OCI-LY7 (cell line): ENCODE measurements around the gene CCDC71L. TPM values are rescaled to one million over a fixed set of nuclear protein-coding genes. Genes with fewer than 3 reads are reported as not detected.
"Not testable (repeated sequence)": the region's sequence is repeated elsewhere in the genome, so short reads cannot be mapped to it uniquely, and the experiment has no call there.

Source experiments
- Bru-seq: library from RNA; stranded (reverse); fragments of 400-500 nt; gene quantifications from one replicate; lab custom pipeline; 2021; lab: Mats Ljungman, UMichigan
- BruChase-seq, 2 experiments: library from RNA; stranded (reverse); fragments of 400-500 nt; gene quantifications; one replicate each; lab custom pipeline; 2021; lab: Mats Ljungman, UMichigan
- BruUV-seq: library from RNA; stranded (reverse); fragments of 400-500 nt; replicated peaks from 2 replicates; lab custom pipeline; 2021; lab: Mats Ljungman, UMichigan
- CTCF ChIA-PET: fragments of 300-600 bp; sonication (Branson Sonifier 250); formaldehyde crosslinking; loops from one replicate; lab custom pipeline; 2022; ENCODE audit warnings: antibody characterized with exemption; ENCODE audit not compliant: unreplicated experiment; lab: Charles Lee
- POLR2A ChIA-PET: fragments of 300-600 bp; sonication (Branson Sonifier 250); formaldehyde crosslinking; loops from one replicate; lab custom pipeline; 2022; ENCODE audit warnings: antibody characterized with exemption; lab: Charles Lee
- DNase-seq: peaks from one replicate; pipeline ENCODE4 v3.0.0-alpha.2; 2015; ENCODE audit warnings: low spot score
- H2AFZ ChIP-seq: fragments of 200-600 bp; sonication (generic), shearing (Covaris generic); 2 replicates; pipeline ENCODE4 v1.6.1; 2014; ENCODE audit warnings: mild to moderate bottlenecking, antibody characterized with exemption, low read length, moderate library complexity
- H3K27ac ChIP-seq: fragments of 200-600 bp; sonication (generic); 2 replicates; pipeline ENCODE4 v1.5.1; 2014; ENCODE audit warnings: mixed run types, low read depth, mild to moderate bottlenecking, moderate library complexity, low read length, inconsistent platforms; ENCODE audit not compliant: poor library complexity, severe bottlenecking
- H3K36me3 ChIP-seq: fragments of 200-600 bp; sonication (generic); 2 replicates; pipeline ENCODE4 v1.6.1; 2014; ENCODE audit warnings: mild to moderate bottlenecking, antibody characterized with exemption, low read length, moderate library complexity, mixed read lengths; ENCODE audit not compliant: insufficient read depth
- H3K4me1 ChIP-seq: fragments of 200-600 bp; sonication (generic); 2 replicates; pipeline ENCODE4 v1.5.1; 2014; ENCODE audit warnings: mild to moderate bottlenecking, low read length; ENCODE audit not compliant: insufficient read depth, poor library complexity, severe bottlenecking
- H3K4me2 ChIP-seq: fragments of 200-600 bp; sonication (generic); 2 replicates; pipeline ENCODE4 v1.6.1; 2014; ENCODE audit warnings: mild to moderate bottlenecking, low read length
- H3K4me3 ChIP-seq: fragments of 200-600 bp; sonication (generic); 2 replicates; pipeline ENCODE4 v1.5.1; 2014; ENCODE audit warnings: mild to moderate bottlenecking, low read depth, low read length; ENCODE audit not compliant: poor library complexity, severe bottlenecking
- H3K79me2 ChIP-seq: fragments of 200-600 bp; sonication (generic); 2 replicates; pipeline ENCODE4 v1.6.1; 2016; ENCODE audit warnings: low read depth, mild to moderate bottlenecking, low read length, moderate library complexity, mixed read lengths; ENCODE audit not compliant: insufficient read depth
- H3K9me2 ChIP-seq: fragments of 200-600 bp; sonication (generic); 2 replicates; pipeline ENCODE4 v1.6.1; 2016; ENCODE audit warnings: mild to moderate bottlenecking, low read length, mixed read lengths; ENCODE audit not compliant: insufficient read depth
- H3K9me3 ChIP-seq: fragments of 200-600 bp; sonication (generic); 2 replicates; pipeline ENCODE4 v1.6.1; 2014; ENCODE audit warnings: mild to moderate bottlenecking, mixed run types, low read length, mixed read lengths
- H4K20me1 ChIP-seq: fragments of 200-600 bp; sonication (generic); 2 replicates; pipeline ENCODE4 v1.6.1; 2014; ENCODE audit warnings: mild to moderate bottlenecking, antibody characterized with exemption, low read length, moderate library complexity, mixed read lengths; ENCODE audit not compliant: insufficient read depth
- CTCF ChIP-seq: fragments of 200-600 bp; sonication (generic); conservative IDR thresholded peaks from 2 replicates; pipeline ENCODE4 v1.5.1; 2014; ENCODE audit warnings: mild to moderate bottlenecking, antibody characterized with exemption, low read length, moderate library complexity, mixed read lengths
- EZH2phosphoT487 ChIP-seq: fragments of 200-600 bp; sonication (generic); IDR thresholded peaks from 2 replicates; pipeline ENCODE4 v1.6.1; 2018; ENCODE audit warnings: low read depth, borderline replicate concordance, mild to moderate bottlenecking, mixed run types, antibody characterized with exemption, low read length, moderate library complexity, mixed read lengths
- intact Hi-C: fragments of 100-400 bp; cut with micrococcal nuclease; formaldehyde crosslinking; loops from one replicate; pipeline ENCODE4 v1.10.0; 2022; ENCODE audit not compliant: unreplicated experiment
- long read RNA-seq: library from polyadenylated mRNA; stranded (forward); transcript quantifications from one replicate; pipeline ENCODE4 v2.0.0, GENCODE V29; 2022
- total RNA-seq, 2 experiments: library from RNA; depleted of rRNA in 1 of 2; stranded (reverse); fragments of >200 nt in 1 of 2; shearing (Covaris generic) in 1 of 2; gene quantifications; 2 replicates each; pipeline ENCODE4 v1.2.3, GENCODE V29; 2014 to 2022

CCDC71L gene
- total RNA-seq (2014; rRNA removed; shearing (Covaris generic)) (20.5 and 20.6 TPM in 2 replicates), total RNA-seq (2022) (18.5 and 20.6 TPM in 2 replicates), Bru-seq, nascent RNA (percentile 65 among the genes with signal in this experiment), BruChase-seq, experiment 1, labeled RNA remaining after a 6-hour chase (percentile 46 among the genes with signal in this experiment), BruChase-seq, experiment 2, labeled RNA remaining after a 2-hour chase (percentile 83 among the genes with signal in this experiment)
- long read RNA-seq, full-length matches to known transcripts: 24 of 24 reads
- long read RNA-seq, partial matches to known transcripts: 0 of 24 reads
- long read RNA-seq, other reads (novel, unspliced or antisense): 0 of 24 reads

- H4K20me1 ChIP-seq: no peaks in the 10 kb centered on the region
- BruUV-seq: TSS peak; percentile 87
Measured at GRCh38 chr7:106660862-106661720, at the start of gene CCDC71L. TSS of gene CCDC71L (minus strand) at chr7:106661158. CDS start at chr7:106660896, 262 bp downstream.

GRCh38 chr7:106709604-106710003 is 48.6 kb upstream of the CCDC71L start:
- H3K9me3 ChIP-seq, H3K9me2 ChIP-seq, intact Hi-C loops, DNase-seq, H4K20me1 ChIP-seq, H3K79me2 ChIP-seq, H3K4me2 ChIP-seq, H3K27ac ChIP-seq, CTCF ChIA-PET, H3K4me1 ChIP-seq, H3K36me3 ChIP-seq, BruUV-seq, H2AFZ ChIP-seq, H3K4me3 ChIP-seq, POLR2A ChIA-PET: not testable (repeated sequence)

More at GRCh38 chr7:106660862-106661720, at the start of gene CCDC71L:
- intact Hi-C loops: loop anchor here (1.0 to 10.0 kb wide), 7 partner anchors 62 to 1214 kb away; partner anchors contain the start of gene NAMPT
- Histone ChIP-seq H3K27ac (peak within 1 kb of the TSS; percentile 70), H3K4me1 (peaks cover 9% of the 10 kb centered on the region), H3K79me2 (peaks cover 6% of the 10 kb centered on the region; the same call in 1 of the 2 replicates), H3K36me3 (no peaks in the 10 kb centered on the region), H3K9me2 (no peaks in the 10 kb centered on the region), H3K9me3 (no peaks in the 10 kb centered on the region), H3K4me2 (peak within 1 kb of the TSS; percentile 98), H3K4me3 (peak within 1 kb of the TSS; percentile 82), H2AFZ (peak within 1 kb of the TSS; percentile 97)
- peak; percentile 95 for DNase-seq
- TF ChIP-seq EZH2phosphoT487 (no peak), CTCF (no peak)
- ChIA-PET CTCF (interaction anchor here (0.6 to 1.9 kb wide), 5 partner anchors 72 to 1007 kb away, joined by 3 to 6 read pairs (median 3); no protein-coding TSS in a partner anchor), POLR2A (interaction anchor here (0.8 kb wide), 1 partner anchor 62 kb away, joined by 6 read pairs; no protein-coding TSS in a partner anchor)
